Upper lobe of left lung (tissue), 4 donors: ENCODE measurements around the gene SIRPG.

Experiments used
- EP300 ChIP-seq, 4 donors: sonication (generic); formaldehyde crosslinking; IDR thresholded peaks; one replicate each; pipeline ENCODE4 v1.5.1; 2017; ENCODE audit warnings: antibody characterized with exemption in 4 of 4, control low read depth in 2 of 4
- POLR2A ChIP-seq, 4 donors: fragments of 450-650 bp; IDR thresholded peaks; one replicate each; pipeline ENCODE4 v1.5.1; 2016 to 2017; ENCODE audit warnings: antibody characterized with exemption in 4 of 4, mild to moderate bottlenecking in 2 of 4
- POLR2AphosphoS5 ChIP-seq, 2 donors: sonication (generic); formaldehyde crosslinking; IDR thresholded peaks; one replicate each; pipeline ENCODE4 v1.5.1; 2017; ENCODE audit warnings: antibody characterized with exemption in 2 of 2
- TF ChIP-seq, protein P1 (sequence below), 6 experiments: fragments of 450-650 bp in 4 of 6; fragments of 200-600 bp in 2 of 6; sonication (generic) in 2 of 6; IDR thresholded peaks; one replicate each; pipeline ENCODE4 v1.5.1; 2016 to 2019; ENCODE audit warnings: antibody characterized with exemption in 6 of 6

DNA sequence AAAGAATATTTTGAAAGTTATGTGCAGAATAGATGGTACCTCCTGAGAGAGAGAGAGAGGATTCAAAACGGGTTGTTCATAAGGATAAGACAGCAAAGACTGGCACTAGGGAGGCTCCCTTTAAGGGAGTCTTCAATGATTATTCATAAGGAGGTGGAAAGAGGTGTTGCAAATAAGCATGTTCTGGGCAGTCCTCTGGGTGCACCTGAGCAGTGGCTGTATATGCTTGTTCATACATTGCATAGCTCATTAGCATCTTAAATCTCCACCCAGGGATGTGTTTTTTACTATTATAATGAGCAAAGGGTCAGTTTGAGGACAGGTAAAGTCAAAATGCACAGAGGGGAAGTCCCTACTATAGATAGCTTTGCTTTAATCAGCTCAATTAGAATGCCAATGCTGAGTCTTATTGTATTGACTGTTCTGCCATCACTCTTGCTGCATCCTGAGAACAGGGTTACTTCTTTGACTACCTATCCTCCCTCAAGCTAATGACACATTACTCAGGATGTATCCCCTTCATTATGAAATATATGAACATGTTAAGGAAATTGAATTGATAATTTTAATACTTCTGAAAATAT, 10.0 kb upstream of the SIRPG start:
- TF ChIP-seq, protein P1, sequence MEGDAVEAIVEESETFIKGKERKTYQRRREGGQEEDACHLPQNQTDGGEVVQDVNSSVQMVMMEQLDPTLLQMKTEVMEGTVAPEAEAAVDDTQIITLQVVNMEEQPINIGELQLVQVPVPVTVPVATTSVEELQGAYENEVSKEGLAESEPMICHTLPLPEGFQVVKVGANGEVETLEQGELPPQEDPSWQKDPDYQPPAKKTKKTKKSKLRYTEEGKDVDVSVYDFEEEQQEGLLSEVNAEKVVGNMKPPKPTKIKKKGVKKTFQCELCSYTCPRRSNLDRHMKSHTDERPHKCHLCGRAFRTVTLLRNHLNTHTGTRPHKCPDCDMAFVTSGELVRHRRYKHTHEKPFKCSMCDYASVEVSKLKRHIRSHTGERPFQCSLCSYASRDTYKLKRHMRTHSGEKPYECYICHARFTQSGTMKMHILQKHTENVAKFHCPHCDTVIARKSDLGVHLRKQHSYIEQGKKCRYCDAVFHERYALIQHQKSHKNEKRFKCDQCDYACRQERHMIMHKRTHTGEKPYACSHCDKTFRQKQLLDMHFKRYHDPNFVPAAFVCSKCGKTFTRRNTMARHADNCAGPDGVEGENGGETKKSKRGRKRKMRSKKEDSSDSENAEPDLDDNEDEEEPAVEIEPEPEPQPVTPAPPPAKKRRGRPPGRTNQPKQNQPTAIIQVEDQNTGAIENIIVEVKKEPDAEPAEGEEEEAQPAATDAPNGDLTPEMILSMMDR (IDR thresholded peaks at IDR 0.05), result no peak
- TF ChIP-seq POLR2A (IDR thresholded peaks at IDR 0.05) (no peak), POLR2AphosphoS5 (IDR thresholded peaks at IDR 0.05) (no peak), EP300 (IDR thresholded peaks at IDR 0.05) (no peak)
